Measurements from ENCODE around the gene PPP1R27.
A peak's percentile ranks its signal among the peaks of the same experiment; 100 is the strongest.
"Not testable (repeated sequence)": the region's sequence is repeated elsewhere in the genome, so short reads cannot be mapped to it uniquely, and the experiment has no call there.

The PPP1R27 gene

DNA sequence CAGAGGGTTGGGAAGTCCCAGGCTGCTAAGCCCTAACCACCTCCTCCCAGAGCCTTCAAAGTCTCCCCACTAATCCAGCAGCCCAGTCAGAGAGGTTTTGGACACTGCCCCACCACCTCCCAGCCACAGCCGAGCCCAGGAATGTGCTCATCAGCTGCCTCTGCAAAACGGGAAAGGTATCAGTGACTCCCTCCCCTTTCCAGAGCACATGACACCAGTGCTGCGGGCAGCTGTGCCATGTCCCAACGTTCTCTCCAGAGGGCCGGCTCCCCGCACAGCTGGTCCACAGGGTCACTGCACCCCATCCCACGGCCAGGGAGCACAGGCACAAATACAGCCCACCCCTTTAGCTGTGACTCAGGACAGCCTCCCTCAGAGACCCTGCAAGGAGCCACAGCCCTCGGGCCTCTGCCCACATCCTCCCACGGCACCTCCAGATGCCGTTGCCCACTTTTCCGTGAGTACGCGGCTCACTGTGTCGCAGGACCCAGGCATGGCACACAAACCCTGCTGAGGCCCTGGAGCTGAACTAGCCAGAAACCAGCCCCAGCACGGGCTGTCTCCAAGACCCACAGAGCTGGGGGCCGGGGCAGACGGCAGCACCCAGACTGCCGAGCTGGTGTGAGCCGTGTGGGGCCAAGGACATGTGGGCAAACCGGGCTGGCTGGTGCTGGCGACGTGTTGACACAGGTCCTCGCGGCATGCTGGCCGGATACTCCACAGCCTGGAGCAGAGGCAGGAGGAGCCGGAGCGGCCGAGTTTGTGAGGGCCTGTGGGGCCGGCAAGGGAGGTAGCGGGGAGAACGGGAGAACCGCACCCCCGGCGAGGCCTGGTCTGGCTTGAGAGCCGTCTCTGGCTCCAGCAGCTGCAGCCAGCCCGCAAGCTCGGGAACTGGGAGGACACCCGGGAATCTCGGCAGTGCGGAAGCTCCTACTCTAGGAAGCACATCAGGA is 6.3 kb upstream of the PPP1R27 start:
- no peak for DNase-seq

GRCh38 chr17:81840059-81840458 is 5.2 kb upstream of the PPP1R27 start:
- not testable (repeated sequence) for DNase-seq

- no peak for DNase-seq
Measured at GRCh38 chr17:81839301-81839700, 4.5 kb upstream of the PPP1R27 start.

GRCh38 chr17:81838753-81839255 is 4.0 kb upstream of the PPP1R27 start:
- no peak for DNase-seq

GRCh38 chr17:81837641-81838040 is 2.8 kb upstream of the PPP1R27 start:
- no peak for DNase-seq

DNA sequence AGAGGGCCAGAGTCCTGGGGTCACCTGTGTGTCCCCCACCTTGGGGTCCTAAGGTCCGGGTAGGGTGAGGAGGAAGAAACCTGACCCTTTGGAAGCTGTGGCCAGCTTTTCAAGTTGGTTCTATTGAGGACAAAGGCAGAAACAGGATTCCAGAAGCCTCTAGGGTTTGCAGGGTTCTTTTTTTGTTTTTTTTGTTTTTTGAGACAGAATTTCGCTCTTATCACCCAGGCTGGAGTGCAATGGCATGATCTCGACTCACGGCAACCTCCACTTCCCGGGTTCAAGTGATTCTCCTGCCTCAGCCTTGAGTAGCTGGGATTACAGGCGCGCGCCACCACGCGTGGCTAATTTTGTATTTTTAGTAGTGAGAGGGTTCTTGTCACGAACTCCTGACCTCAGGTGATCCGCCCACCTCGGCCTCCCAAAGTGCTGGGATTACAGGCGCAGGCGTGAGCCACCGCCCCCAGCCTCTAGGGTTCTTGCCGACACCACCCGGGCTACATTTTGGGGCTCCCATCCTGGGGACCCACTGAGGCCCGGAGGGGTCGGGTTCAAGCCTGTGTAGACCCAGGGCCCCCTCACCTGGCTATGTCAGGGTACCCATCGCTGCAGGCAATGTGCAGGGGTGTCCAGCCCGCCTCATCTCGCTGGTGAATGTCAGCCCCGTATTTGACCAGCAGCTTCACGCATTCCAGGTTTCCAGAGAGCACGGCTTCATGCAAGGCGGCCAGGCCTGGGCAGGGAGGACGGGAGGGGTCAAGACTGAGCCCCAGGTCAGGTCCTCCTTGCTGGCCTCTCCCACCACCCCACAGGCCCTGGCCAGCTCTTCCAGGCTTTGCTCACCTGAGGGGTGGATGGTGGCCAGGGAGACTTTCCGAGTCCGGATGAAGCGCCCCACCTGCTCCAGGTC is 674 bp downstream of the PPP1R27 start:
- no peak for DNase-seq

- peak; percentile 84 for DNase-seq
Measured at GRCh38 chr17:81833160-81833920, 1.5 kb downstream of the PPP1R27 start, which contains the start of gene MCRIP1. TSS of gene MCRIP1 (minus strand) at chr17:81833291. CDS start at chr17:81824506, 8,785 bp downstream.

- no peak for DNase-seq
Measured at GRCh38 chr17:81832608-81833159, 2.2 kb downstream of the PPP1R27 start.

- DNase-seq, result no peak
Measured at GRCh38 chr17:81831957-81832607, 2.8 kb downstream of the PPP1R27 start.

DNA sequence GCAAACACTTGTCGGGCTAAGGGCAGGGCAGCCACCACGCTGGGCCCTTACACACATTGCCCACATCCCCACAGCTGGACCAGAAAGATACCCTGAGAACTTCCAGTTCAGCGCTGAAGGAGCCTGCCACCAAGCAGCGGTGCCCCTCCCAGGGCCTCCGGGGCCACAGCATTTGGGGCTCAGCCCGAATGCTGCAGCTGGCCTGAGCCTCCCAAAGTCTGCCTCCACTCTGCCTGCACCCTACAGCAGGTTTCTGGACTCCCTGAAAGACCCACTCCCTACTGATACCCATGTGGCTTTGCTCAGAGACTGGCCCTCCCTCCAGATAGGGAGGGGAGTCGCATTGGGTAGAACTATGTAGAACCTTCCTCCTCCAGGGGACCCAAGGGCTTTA is 3.3 kb downstream of the PPP1R27 start:
- DNase-seq, result no peak

DNA sequence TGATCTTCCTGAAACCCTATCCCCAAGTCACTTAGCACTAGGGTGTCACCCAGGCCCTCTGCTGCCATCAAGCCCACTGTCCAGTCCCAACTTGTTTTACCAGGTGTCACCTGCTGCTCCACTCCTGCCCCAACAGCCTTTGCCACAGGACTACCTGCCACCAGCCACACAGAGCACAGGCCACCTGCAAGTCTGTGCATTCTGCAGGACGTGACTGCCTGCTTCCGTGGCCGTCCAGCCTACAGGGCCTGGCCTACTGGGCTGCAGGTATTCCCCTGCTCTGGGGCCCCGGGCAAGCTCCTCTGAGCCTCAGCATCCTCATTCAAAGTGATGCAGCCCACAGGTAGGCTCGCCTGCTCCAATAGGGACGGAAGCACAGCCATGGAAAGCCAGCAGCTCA is 5.0 kb downstream of the PPP1R27 start:
- DNase-seq, result no peak

GRCh38 chr17:81828656-81829055 is 6.2 kb downstream of the PPP1R27 start:
- DNase-seq, result no peak

DNA sequence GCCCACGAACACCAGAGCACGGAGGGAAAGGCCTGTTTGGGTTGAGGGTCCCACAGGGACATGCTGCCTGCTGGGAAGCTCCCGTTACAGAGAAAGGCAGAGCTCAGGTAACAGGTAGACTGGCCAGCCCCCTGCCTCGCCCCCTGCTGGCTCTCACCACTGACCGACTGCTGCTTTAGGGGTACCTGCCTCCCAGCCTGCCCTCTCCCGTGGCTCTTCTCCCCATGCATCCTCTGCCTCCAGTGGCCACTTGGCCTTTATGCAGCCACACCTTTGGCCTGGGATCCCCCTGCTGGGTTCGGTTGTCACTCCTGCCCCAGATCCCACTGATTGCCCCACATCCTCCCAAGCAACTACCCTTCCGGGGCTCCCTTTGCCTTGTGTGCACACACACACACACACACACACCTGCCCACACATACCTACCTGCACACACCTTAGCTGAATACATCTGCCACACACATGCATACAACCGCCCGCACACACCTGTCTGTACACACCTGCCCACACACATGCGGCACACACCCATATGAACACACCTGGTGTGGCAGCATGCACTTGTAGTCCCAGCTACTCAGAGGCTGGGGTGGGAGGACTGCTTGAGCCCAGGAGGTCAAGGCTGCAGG is 8.9 kb downstream of the PPP1R27 start:
- DNase-seq, result no peak

GRCh38 chr17:81824595-81824994 is 10.3 kb downstream of the PPP1R27 start:
- no peak for DNase-seq

- no peak for DNase-seq
Measured at GRCh38 chr17:81823820-81824550, 10.9 kb downstream of the PPP1R27 start.

DNA sequence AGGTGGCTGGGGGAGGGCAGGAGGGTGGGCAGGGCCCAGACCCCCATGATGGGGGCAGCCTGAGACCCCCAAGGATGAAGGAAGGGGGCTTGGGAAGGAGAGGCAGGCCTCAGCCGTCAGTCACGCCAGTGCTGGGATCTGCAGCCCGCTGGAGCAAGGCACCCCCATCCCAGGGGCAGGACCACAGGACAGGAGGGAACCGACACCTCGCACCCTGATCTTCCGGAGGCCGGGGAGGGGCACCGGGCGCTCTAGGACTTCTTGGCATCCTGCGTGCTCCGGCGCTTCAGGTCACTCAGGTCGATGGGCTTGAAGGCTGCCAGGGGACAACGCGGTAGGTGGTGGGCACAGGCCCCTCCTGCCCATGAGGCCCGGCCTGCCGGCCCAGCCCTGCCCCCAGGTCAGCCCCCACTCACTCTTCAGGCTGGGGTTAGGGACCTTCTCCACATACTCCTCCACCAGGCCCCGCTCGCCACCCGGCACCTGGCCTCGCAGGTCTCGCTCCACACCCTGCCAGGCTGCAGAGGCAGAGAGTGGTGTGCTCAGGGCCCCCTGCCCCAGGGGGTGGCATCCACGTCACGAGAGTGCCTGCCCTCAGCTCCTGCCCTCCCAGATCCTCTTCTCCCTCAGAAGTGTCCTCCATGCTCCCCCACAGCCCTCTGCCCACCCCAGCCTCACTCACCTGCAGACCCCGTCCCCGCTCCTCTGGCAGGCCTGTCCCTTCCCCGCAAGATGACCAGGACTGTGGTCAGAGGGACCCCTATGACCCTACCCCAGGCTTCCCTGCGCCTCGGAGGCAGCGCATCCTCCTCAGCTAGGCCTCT is 11.6 kb downstream of the PPP1R27 start:
- no peak for DNase-seq

GRCh38 chr17:81822312-81822637 is 12.6 kb downstream of the PPP1R27 start:
- no peak for DNase-seq

GRCh38 chr17:81821603-81822311 is 13.1 kb downstream of the PPP1R27 start:
- no peak for DNase-seq

GRCh38 chr17:81821147-81821546 is 13.7 kb downstream of the PPP1R27 start:
- no peak for DNase-seq

Measured in effector CD8-positive, alpha-beta T cell (primary cell).